MM.1S (cell line): ENCODE data around the gene SH3TC1.

Experiments
- DNase-seq: peaks from one replicate; pipeline ENCODE4 v3.0.0-alpha.2; 2015
- H2AFZ ChIP-seq: fragments of 300-600 bp; sonication (generic); 2 replicates; pipeline ENCODE4 v1.6.0; 2016; ENCODE audit warnings: antibody characterized with exemption, low read length
- H3F3A ChIP-seq: fragments of 300-600 bp; sonication (generic); 2 replicates; pipeline ENCODE4 v1.6.1; 2016; ENCODE audit warnings: mild to moderate bottlenecking, antibody characterized with exemption, low read length, moderate library complexity, mixed read lengths; ENCODE audit not compliant: insufficient read depth
- H3K27ac ChIP-seq: fragments of 300-600 bp; sonication (generic); 2 replicates; pipeline ENCODE4 v1.5.1; 2016; ENCODE audit warnings: mild to moderate bottlenecking, low read length
- H3K27me3 ChIP-seq: fragments of 300-600 bp; sonication (generic); replicated peaks from 2 replicates; pipeline ENCODE4 v1.6.0; 2016; ENCODE audit warnings: low read length; ENCODE audit not compliant: insufficient read depth
- H3K36me3 ChIP-seq: fragments of 300-600 bp; sonication (generic); replicated peaks from 2 replicates; pipeline ENCODE4 v1.6.1; 2016; ENCODE audit warnings: mild to moderate bottlenecking, low read length, mixed read lengths; ENCODE audit not compliant: insufficient read depth
- H3K4me1 ChIP-seq: fragments of 300-600 bp; sonication (generic); 2 replicates; pipeline ENCODE4 v1.6.1; 2016; ENCODE audit warnings: low read length, mixed read lengths
- H3K4me2 ChIP-seq: fragments of 300-600 bp; sonication (generic); 2 replicates; pipeline ENCODE4 v1.6.0; 2016; ENCODE audit warnings: low read depth, low read length
- H3K4me3 ChIP-seq: fragments of 300-600 bp; sonication (generic); 2 replicates; pipeline ENCODE4 v1.5.1; 2016; ENCODE audit warnings: low read length, mixed read lengths
- H3K79me2 ChIP-seq: fragments of 300-600 bp; sonication (generic); 2 replicates; pipeline ENCODE4 v1.6.1; 2016; ENCODE audit warnings: mixed run types, low read length, mixed read lengths
- H3K9ac ChIP-seq: fragments of 300-600 bp; sonication (generic); 2 replicates; pipeline ENCODE4 v1.6.1; 2016; ENCODE audit warnings: low read length, mixed read lengths
- H3K9me2 ChIP-seq: fragments of 300-600 bp; sonication (generic); replicated peaks from 2 replicates; pipeline ENCODE4 v1.6.1; 2016; ENCODE audit warnings: mild to moderate bottlenecking, low read length, mixed read lengths; ENCODE audit not compliant: insufficient read depth
- H3K9me3 ChIP-seq: fragments of 300-600 bp; sonication (generic); replicated peaks from 2 replicates; pipeline ENCODE4 v1.6.1; 2016; ENCODE audit warnings: mild to moderate bottlenecking, low read length, mixed read lengths; ENCODE audit not compliant: insufficient read depth
- H4K20me1 ChIP-seq: fragments of 300-600 bp; sonication (generic); 2 replicates; pipeline ENCODE4 v1.6.1; 2016; ENCODE audit warnings: mild to moderate bottlenecking, low read length, moderate library complexity, mixed read lengths; ENCODE audit not compliant: insufficient read depth
- EZH2 ChIP-seq: fragments of 300-600 bp; sonication (generic); optimal IDR thresholded peaks from 2 replicates; pipeline ENCODE3; 2017; ENCODE audit warnings: low read depth, mild to moderate bottlenecking, antibody characterized with exemption, low read length, mixed read lengths
- EZH2phosphoT487 ChIP-seq: fragments of 300-600 bp; sonication (generic); IDR thresholded peaks from 2 replicates; pipeline ENCODE4 v1.6.1; 2018; ENCODE audit warnings: antibody characterized with exemption, low read length
- TF ChIP-seq, protein P1 (sequence below): fragments of 300-600 bp; sonication (generic); IDR thresholded peaks from 2 replicates; pipeline ENCODE4 v1.5.1; 2016; ENCODE audit warnings: antibody characterized with exemption, low read length, mixed read lengths

The SH3TC1 gene

DNA sequence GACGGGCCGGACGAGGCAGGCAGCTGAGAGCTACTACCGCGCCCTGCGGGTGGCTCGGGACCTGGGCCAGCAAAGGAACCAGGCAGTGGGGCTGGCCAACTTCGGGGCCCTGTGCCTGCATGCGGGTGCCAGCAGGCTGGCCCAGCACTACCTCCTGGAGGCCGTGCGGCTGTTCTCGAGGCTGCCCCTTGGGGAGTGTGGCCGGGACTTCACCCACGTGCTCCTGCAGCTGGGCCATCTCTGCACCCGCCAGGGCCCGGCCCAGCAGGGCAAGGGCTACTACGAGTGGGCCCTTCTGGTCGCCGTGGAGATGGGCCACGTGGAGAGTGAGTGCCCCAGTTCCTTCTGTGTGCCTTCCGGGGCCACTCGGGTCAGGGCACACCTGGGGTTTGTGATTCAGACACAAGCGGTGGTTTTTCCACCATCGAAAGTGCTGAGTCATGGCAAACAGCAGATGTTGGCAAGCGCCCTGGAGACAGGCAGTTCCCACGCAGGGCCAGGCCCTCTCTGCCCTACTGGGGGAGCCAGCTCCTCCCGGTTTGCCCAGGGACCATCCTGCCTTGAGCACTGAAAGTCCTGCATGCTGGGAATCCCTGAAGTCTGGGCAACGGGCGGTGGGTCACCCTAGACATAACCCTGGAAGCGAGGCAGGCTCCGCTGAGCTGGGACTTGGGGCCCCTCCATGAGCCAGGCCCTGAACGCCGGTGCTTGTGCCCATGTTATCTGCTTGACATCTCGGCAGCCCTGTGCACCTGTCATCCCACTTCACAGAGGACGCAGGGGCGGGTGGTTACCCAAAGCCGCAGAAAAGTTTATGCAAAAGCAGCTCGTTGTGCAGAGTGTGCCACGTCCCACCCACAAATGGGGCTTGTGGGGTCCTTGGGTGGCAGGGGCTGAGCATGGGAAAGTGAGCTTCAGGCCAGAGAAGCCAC lies 29.5 kb downstream of the SH3TC1 start:
- Histone ChIP-seq H3K4me2 (peak overlapping the region; percentile 19; the same call in 1 of the 2 replicates), H3K9me2 (no peaks in the 10 kb centered on the region), H3K36me3 (no peaks in the 10 kb centered on the region), H3K9me3 (no peaks in the 10 kb centered on the region), H3K27me3 (no peaks in the 10 kb centered on the region), H2AFZ (peak overlapping the region; percentile 32; the same call in 1 of the 2 replicates), H4K20me1 (no peaks in the 10 kb centered on the region), H3F3A (no peaks in the 10 kb centered on the region), H3K4me1 (peaks cover 15% of the 10 kb centered on the region), H3K9ac (peak overlapping the region; percentile 22; the same call in 1 of the 2 replicates), H3K27ac (peak overlapping the region; percentile 84), H3K4me3 (no peak overlapping the region), H3K79me2 (no peaks in the 10 kb centered on the region)
- DNase-seq: peak; percentile 91
- TF ChIP-seq EZH2 (no peak), EZH2phosphoT487 (no peak)
- TF ChIP-seq, protein P1, sequence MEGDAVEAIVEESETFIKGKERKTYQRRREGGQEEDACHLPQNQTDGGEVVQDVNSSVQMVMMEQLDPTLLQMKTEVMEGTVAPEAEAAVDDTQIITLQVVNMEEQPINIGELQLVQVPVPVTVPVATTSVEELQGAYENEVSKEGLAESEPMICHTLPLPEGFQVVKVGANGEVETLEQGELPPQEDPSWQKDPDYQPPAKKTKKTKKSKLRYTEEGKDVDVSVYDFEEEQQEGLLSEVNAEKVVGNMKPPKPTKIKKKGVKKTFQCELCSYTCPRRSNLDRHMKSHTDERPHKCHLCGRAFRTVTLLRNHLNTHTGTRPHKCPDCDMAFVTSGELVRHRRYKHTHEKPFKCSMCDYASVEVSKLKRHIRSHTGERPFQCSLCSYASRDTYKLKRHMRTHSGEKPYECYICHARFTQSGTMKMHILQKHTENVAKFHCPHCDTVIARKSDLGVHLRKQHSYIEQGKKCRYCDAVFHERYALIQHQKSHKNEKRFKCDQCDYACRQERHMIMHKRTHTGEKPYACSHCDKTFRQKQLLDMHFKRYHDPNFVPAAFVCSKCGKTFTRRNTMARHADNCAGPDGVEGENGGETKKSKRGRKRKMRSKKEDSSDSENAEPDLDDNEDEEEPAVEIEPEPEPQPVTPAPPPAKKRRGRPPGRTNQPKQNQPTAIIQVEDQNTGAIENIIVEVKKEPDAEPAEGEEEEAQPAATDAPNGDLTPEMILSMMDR: no peak

GRCh38 chr4:8229331-8229975 lies 30.4 kb downstream of the SH3TC1 start:
- TF ChIP-seq, protein P1: no peak
- no peak for TF ChIP-seq EZH2
- no peaks in the 10 kb centered on the region for H3K9me3 ChIP-seq
- H3K4me2 ChIP-seq: no peak overlapping the region
- H4K20me1 ChIP-seq: no peaks in the 10 kb centered on the region
- H3K27ac ChIP-seq: peak overlapping the region; percentile 84
- peaks cover 18% of the 10 kb centered on the region for H3K4me1 ChIP-seq
- H3F3A ChIP-seq: no peaks in the 10 kb centered on the region
- H2AFZ ChIP-seq: no peak overlapping the region
- H3K27me3 ChIP-seq: no peaks in the 10 kb centered on the region
- H3K79me2 ChIP-seq: no peaks in the 10 kb centered on the region
- DNase-seq: no peak
- H3K36me3 ChIP-seq: no peaks in the 10 kb centered on the region
- no peaks in the 10 kb centered on the region for H3K9me2 ChIP-seq
- no peak overlapping the region for H3K4me3 ChIP-seq
- H3K9ac ChIP-seq: no peak overlapping the region; the same call in 1 of the 2 replicates

- H3K4me1 ChIP-seq: peaks cover 23% of the 10 kb centered on the region
- no peaks in the 10 kb centered on the region for H3K9me2 ChIP-seq
- H3K27ac ChIP-seq: no peak overlapping the region
- H3F3A ChIP-seq: peaks cover 4% of the 10 kb centered on the region; the same call in 1 of the 2 replicates
- H3K79me2 ChIP-seq: no peaks in the 10 kb centered on the region
- H3K27me3 ChIP-seq: no peaks in the 10 kb centered on the region
- no peak overlapping the region for H3K9ac ChIP-seq
- no peak for TF ChIP-seq EZH2phosphoT487
- TF ChIP-seq EZH2: no peak
- TF ChIP-seq, protein P1: no peak
- H3K9me3 ChIP-seq: no peaks in the 10 kb centered on the region
- no peak overlapping the region for H3K4me3 ChIP-seq
- H3K36me3 ChIP-seq: no peaks in the 10 kb centered on the region
- H2AFZ ChIP-seq: no peak overlapping the region
- DNase-seq: no peak
- no peaks in the 10 kb centered on the region for H4K20me1 ChIP-seq
- no peak overlapping the region for H3K4me2 ChIP-seq
These were observed 30.9 kb downstream of the SH3TC1 start for GRCh38 chr4:8230033-8230432.
